GM10266 (cell line): ENCODE data around the gene SLC9B1.
A peak's percentile ranks its signal among the peaks of the same experiment; 100 is the strongest.
"Not testable (repeated sequence)": the region's sequence is repeated elsewhere in the genome, so short reads cannot be mapped to it uniquely, and the experiment has no call there.

Experiments
- DNase-seq: peaks from one replicate; pipeline ENCODE4 v3.0.0; 2012; ENCODE audit errors: extremely low spot score
- CTCF ChIP-seq: IDR thresholded peaks from 2 replicates; pipeline ENCODE4 v1.5.1; 2012; ENCODE audit warnings: mild to moderate bottlenecking, low read depth; ENCODE audit not compliant: control insufficient read depth, insufficient read depth; ENCODE audit errors: missing control alignments

Gene SLC9B1

GRCh38 chr4:103010804-103011203 lies 8.7 kb downstream of the SLC9B1 start:
- TF ChIP-seq CTCF, result no peak
- no peak for DNase-seq

GRCh38 chr4:103008875-103009729 lies 10.4 kb downstream of the SLC9B1 start:
- peak; percentile 41 for DNase-seq
- TF ChIP-seq CTCF, result peak; percentile 56

- no peak for TF ChIP-seq CTCF
- no peak for DNase-seq
Observed at GRCh38 chr4:103002551-103002950, 17.0 kb downstream of the SLC9B1 start.

GRCh38 chr4:102994803-102995202 lies 24.7 kb downstream of the SLC9B1 start:
- DNase-seq, result no peak
- no peak for TF ChIP-seq CTCF

GRCh38 chr4:102993985-102994384 lies 25.5 kb downstream of the SLC9B1 start:
- DNase-seq, result not testable (repeated sequence)

GRCh38 chr4:102988429-102989020 lies 31.0 kb downstream of the SLC9B1 start:
- no peak for TF ChIP-seq CTCF
- no peak for DNase-seq

GRCh38 chr4:102981005-102981404 lies 38.5 kb downstream of the SLC9B1 start:
- no peak for TF ChIP-seq CTCF
- DNase-seq, result no peak

GRCh38 chr4:102961813-102962212 lies 57.7 kb downstream of the SLC9B1 start:
- DNase-seq, result not testable (repeated sequence)
